HG03139 (cell line): Measurements from ENCODE around the gene CTF1.
"Not testable (repeated sequence)": the region's sequence is repeated elsewhere in the genome, so short reads cannot be mapped to it uniquely, and the experiment has no call there.

ENCODE experiments used
- ATAC-seq: cut with Tn5 transposase; IDR thresholded peaks from one replicate; pipeline ENCODE4 v1.9.1; 2021; ENCODE audit not compliant: unreplicated experiment

The CTF1 gene

DNA sequence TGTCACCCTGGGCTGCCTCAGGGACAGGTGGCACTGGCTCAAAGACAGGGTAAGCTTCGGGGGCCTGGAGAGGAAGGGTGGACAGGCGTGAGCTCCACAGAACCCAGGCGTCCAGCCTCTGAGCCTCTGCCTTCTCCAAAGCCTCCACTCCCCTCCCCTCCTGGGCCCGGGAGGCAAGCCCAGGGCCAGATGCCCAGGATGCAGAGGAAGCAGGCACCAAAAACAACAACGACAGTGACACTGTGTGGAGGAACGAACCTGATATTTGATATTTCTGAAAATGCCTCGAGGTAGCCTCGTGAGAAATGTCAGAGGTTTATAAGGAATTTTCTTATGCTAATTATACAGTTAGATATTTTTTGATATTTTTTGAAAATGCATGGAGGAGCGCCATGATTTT lies 8.5 kb upstream of the CTF1 start:
- no peak for ATAC-seq

DNA sequence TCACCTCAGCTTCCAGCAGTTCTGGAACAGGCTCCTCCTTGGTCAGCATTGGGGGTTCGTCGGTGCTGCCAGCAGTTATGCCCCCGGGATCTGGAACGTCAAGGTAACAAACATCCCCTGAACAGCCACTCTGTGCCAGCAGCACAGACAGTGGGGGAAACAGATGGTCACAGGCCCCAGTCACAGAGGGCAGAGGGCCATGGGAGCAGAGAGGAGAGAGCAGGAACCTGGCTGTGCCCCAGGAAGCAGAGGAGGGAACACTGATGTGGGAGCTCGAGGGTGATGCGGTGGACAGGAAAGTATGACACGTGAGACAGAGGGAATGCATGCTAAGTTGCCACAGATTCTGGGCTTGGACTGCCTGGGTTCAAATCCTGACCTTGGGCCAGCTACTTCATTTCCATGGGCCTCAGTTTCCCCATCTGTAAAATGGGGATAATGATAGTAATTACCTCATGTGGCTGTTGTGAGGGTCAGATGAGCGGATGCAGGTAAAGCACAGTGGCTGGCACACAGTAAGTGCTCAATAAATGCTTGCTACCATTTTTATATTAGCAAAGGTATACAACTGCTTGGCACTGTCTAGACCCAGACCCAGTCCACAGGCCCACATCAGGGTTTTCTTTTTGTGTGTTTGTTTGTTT lies 7.4 kb upstream of the CTF1 start:
- no peak for ATAC-seq

DNA sequence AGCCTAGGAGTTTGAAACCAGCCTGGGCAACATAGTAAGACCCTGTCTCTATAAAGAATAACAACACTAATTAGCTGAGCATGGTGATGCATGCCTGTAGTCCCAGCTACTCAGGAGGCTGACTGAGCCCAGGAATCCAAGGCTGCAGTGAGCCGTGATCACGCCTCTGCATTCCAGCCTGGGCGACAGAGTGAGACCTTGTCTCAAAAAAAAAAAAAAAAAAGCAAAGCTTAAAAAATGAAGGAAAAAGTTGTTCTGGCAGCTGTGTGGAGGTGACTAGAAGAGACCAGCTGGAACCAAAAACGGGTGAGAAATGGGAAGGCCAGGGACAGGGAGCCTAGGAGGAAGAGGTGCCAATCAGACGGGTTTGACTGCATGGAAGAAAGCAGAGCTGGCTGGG lies 6.7 kb upstream of the CTF1 start:
- no peak for ATAC-seq

DNA sequence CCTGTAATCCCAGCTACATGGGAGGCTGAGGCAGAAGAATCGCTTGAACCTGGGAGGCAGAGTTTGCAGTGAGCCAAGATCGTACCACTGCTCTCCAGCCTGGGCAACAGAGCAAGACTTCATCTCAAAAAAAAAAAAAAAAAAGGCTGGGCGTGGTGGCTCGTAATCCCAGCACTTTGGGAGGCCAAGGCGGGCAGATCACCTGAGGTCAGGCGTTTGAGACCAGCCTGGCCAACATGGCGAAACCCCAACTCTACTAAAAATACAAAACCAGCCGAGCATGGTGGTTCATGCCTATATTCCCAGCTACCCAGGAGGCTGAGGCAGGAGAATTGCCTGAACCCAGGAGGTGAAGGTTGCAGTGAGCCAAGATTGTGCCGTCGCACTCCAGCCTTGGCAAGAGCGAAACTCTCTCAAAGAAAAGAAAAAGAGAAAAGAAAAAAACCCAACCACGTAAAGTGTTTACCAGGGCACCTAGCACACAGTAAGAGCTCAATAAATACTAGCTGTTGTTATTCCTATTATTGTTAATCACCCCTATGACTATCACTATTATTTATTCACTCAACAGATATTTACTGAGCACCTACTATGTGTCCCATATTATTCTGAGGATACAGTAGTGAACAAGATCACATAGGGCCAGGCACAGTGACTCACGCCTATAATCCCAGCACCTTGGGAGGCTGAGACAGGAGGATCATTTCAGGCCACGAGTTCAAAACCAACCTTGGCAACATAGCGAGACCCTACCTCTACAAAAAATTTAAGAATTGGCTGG lies 5.2 kb upstream of the CTF1 start:
- ATAC-seq: not testable (repeated sequence)

DNA sequence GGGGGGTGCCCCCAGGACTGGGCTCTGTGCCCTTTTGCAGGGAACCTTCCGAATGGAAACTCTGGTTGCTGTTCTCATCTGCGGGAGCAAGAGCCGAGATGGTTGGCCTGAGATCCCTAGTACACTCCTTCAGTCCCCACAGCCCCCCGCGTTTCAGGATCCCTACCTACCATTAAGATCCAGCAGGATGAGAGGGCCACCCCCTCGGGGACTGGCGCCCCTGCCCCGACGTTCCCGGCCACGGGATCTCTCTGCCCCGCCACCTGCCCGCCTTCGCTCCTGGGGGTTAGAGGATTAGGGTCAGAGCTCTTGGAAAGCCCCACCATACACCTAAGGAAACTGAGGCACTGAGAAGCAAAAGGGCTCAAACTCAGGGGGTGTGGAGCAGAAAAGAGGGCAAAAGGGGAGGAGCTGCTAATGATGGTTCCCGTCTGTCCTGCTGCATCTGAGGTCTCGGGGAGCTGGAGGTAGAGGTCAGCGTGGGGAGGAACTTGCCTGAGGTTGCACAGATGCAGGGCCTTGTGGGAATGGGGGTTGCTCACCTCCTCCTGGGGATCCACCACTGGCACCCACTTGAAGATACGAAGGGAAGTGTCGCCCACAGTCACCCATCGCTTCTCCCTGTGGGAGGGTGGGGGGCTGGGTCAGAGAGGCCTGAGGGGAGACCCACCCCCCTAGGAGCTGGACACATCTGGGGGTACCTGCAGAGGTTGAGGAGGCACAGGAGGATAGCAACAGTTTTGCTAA lies 3.6 kb upstream of the CTF1 start:
- no peak for ATAC-seq

DNA sequence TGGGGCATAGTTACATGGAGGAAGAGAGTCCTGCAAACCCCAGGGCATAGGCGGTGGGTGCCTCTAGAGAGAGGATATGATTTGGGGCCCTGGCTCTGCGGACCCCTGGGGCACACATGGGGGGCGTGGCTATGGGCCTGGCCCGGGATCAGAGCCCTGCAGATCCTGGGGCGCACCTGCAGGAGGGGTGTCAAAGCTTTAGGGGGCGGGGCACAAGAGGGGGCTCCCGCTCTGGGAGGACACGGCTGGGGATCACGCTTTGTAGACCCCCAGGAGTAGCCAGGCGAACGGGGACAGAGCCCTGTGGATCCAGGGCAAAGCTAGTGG lies 3.0 kb upstream of the CTF1 start:
- ATAC-seq: no peak

DNA sequence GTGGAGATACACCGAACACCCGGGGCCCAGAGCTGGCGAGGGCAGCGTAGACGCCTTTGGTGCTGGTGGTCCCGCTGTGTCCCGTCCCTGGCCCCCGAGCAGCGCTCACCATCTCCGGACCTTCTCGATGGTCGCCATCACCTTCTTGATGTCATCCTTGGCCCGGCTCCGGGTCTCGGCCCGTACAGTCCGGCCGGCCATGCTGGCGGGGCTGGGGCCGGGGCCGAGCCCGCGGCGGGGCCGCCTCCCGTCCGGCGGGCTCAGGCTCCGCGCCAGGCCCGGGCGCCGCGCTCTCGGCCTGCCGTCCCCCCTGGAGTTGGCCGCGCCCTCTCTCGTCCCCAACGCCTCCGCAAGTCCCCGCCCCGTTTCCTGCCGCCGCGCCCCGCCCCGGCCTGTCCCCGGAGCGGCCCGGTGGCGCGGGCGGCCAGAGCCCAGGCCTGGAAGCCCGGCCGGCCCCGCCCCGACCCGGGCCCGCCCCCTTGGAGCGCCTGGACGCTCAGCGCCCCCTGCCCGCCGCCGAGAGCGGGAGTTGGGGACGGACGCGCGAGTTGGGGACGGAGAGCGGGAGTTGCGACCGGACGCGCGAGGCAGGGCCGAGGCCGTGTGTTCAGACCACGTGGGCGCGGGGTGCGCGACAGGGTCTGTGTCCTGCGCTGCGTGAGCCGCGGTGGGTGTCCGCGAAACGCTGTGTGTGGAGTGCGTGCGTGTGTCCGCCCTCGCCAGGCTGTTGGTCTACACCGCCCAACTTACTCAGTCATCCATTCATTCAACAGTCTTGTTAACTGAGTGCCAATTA lies 2.5 kb upstream of the CTF1 start, which contains the start of gene BCL7C:
BCL7C (minus strand) TSS at position 334 of the 796 bp plus-strand sequence; CDS start at position 201, 133 bp downstream.
- peak; percentile 67 for ATAC-seq

DNA sequence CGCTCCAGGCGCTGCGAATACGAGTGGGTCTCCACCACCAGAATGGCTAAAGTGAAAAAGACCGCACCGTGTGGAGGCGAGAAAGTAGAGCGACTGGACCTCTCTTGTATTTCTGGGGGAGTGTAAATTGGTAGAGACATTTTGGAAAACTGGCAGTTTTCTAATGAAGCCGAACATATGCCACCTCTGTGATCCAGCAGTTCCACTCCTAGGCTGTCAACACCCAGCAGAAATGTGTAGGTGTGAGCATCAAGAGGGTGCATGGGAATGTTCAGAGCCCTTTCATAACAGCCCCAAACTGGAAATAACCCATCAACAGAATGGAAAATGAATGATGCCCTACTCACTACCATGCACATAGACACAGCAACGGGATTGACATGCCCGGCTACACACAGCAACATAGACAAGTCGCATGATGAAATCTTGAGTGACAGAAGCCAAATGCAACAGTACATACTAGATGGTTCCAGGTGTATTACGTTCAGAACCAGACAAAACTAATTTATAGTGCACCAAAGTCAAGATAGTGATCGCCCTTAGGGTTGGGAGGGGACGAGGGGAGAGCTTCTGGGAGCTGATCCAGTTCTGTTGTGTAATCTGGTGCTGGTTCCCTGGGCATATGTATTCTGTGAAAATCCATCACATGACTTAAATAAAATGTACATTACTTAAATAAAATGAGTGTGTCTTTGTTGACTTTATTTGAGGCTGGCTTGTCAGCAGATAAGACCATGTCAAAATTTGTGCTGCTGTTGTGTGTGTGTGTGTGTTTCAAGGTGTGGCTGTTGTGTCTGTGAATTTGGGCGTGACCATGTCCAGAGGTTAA lies 1.7 kb upstream of the CTF1 start:
- ATAC-seq: no peak

DNA sequence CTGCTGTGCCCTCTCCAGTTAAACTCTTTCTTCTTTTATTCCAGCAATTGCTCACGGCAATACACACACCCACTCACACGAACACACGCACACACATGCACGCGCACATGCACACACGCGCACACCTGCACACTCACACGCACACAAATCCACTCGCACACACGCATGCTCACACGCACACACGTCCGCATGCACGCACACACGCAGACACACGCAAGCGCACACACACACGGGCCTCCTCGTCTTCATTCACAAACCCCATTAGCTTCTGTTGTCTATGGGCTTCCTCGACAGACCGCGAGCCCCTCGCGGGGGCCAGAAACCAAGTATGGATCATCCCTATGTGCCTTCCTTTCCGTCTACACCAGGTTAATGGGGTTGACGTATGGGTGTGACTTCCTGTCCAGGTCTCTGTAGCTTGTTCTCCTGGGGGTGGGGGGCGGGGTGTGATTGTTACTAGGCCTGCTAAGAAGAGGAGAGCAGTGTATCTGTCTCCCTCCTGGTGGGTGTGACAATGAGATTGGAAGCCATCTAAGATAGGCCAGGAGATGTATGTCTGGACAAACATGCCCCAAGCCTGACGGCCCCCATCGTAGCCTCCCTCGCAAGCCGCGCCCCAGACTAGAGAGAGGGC lies 670 bp upstream of the CTF1 start:
- no peak for ATAC-seq

DNA sequence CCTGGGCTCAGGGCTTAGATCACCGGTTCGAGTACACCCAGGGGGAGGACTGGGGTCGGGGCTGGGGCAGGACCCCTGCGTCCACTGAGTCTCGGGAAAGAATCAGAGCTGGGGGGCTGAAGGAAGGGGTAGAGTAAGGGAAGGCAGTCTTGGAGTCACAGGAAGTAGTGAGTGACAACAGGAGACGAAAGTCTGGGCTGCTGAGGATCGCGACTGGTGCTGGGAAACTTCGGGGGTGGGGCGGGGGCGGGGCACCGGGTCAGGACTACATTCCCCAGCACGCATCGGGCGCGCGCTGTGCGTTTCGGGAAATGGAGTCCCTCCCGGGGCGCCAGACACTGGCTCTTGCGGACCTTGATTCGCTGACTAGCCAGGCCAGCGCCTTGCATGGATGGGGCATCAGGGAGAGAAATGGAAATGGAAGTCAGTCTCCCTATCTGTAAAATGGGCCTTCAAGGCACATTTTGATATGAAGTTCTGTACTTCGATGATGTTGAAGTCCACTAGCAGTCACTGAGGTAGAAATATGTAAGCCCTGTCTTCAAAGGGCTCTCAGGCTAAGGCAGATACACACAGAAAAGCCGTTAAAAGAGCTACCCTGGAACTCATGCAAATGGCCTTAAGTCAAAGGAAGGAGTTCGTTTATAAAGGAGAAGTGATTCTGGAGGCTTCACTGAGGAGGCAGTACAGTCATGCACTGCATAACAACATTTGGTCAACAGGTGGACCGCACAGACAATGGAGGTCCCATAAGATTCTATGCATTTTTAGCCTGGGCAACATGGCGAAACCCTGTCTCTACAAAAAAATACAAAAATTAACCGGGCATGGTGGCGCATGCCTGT lies 697 bp downstream of the CTF1 start:
- ATAC-seq: peak; percentile 33

DNA sequence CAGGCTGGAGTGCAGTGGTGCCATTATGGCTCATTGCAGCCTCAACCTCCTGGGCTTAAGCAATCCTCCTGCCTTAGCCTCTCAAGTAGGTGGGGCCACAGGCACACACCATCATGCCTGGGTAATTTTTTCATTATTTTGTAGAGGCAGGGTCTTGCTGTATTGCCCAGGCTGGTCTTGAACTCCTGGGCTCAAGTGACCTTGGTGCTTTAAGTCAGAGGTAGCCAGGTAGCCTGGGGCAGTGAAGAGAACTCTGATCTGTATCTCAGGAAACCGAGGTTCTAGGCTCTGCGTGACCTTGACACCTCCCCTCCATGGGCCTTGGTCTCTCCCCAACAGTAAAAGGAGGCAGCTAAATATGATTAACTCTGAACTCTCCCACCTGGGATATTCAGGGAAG lies 3.4 kb downstream of the CTF1 start:
- no peak for ATAC-seq

DNA sequence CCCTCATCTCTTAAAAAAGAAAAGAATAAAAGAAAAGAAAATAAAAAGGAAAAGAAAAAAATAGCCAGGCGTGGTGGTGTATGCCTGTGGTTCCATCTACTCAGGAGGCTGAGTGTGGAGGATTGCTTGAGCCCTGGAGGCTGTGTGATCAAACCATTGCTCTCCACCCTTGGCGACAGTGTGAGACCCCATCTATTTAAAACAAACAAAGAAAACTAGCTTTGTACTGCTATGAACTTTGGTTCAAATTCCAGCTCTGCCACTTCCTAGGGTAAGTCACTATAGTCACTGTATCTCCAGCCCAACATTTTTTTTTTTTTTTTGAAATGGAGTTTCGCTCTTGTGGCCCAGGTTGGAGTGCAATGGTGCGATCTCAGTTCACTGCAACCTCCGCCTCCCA lies 4.2 kb downstream of the CTF1 start:
- no peak for ATAC-seq

DNA sequence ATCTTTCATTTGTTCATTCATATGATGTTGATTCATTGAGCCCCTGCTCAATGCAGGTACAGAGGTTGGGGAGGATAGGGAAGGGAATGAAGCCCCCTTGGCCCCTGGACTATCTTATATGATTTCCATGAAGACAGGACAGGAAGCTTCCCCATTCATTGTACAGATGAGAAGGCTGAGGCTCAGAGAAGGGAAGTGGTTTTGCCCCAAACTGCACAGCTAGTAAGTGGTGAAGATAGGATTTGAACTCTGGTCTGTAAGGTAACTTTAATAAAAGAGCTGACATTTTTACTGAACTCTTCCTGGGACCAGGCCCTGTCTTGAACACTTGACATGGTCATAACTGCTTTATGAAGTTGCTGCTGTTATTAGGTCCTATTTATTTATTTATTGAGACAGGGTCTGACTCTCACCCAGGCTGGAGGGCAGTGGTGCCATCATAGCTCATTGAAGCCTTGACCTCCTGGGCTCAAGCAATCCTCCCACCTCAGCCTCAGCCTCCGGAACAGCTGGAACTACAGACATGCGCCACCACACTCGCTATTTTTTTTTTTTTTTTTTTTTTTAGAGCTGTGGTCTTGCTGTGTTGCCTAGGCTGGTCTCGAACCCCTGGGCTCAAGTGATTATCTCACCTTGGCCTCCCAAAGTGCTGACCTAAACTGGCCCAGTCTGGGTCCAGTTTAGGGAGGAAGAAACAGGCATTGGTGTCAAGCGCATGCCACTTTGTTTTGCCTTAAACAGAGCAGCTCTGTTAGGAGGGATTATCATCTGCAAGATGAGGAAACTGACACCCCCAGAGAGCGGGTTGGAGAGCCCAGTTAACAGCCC lies 5.0 kb downstream of the CTF1 start:
- ATAC-seq: no peak

DNA sequence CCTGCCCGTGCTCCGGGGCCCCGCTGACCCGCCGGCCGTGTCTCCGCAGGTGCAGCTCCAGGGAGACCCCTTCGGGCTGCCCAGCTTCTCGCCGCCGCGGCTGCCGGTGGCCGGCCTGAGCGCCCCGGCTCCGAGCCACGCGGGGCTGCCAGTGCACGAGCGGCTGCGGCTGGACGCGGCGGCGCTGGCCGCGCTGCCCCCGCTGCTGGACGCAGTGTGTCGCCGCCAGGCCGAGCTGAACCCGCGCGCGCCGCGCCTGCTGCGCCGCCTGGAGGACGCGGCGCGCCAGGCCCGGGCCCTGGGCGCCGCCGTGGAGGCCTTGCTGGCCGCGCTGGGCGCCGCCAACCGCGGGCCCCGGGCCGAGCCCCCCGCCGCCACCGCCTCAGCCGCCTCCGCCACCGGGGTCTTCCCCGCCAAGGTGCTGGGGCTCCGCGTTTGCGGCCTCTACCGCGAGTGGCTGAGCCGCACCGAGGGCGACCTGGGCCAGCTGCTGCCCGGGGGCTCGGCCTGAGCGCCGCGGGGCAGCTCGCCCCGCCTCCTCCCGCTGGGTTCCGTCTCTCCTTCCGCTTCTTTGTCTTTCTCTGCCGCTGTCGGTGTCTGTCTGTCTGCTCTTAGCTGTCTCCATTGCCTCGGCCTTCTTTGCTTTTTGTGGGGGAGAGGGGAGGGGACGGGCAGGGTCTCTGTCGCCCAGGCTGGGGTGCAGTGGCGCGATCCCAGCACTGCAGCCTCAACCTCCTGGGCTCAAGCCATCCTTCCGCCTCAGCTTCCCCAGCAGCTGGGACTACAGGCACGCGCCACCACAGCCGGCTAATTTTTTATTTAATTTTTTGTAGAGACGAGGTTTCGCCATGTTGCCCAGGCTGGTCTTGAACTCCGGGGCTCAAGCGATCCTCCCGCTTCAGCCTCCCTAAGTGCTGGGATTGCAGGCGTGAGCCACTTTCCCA lies 5.9 kb downstream of the CTF1 start:
- no peak for ATAC-seq

DNA sequence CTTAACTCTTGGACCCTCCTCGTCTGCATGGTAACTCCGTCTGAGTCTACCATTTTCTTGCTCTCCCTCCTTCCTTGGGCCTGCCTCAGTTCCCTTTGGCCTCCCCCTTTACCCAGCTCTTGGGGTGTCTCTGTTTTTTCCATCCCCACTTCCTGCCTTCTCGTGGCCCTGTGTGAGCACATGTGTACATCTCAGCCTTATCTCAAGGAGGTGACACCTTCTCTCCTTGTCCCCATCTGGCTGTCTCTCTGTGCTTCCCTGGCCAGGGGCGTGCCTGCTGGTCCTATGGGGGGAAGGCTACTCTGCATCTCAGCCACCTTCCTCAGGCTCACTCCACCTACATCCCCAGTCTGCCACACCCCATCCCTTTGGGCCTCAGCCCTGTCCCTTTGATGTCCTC lies 6.6 kb downstream of the CTF1 start:
- no peak for ATAC-seq

DNA sequence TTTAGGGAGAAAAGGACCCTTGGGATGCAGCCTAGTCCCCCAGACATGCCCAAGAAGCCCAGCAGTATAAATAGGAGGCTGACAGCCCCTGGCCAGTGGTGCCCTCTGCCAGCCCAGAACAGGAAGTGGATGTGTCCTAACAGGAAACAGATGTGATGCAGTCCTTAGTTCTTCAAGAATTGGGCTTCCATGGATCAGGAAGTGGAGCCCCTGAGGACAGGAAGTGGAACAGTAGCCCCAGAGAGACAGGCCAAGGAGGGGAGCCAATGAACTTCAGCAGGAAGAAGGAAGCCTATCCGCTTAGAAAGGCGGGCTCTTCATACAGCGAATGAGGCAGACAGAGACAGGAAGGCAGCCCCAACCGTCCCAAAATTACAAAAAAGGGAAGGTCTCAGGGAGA lies 7.2 kb downstream of the CTF1 start:
- no peak for ATAC-seq

DNA sequence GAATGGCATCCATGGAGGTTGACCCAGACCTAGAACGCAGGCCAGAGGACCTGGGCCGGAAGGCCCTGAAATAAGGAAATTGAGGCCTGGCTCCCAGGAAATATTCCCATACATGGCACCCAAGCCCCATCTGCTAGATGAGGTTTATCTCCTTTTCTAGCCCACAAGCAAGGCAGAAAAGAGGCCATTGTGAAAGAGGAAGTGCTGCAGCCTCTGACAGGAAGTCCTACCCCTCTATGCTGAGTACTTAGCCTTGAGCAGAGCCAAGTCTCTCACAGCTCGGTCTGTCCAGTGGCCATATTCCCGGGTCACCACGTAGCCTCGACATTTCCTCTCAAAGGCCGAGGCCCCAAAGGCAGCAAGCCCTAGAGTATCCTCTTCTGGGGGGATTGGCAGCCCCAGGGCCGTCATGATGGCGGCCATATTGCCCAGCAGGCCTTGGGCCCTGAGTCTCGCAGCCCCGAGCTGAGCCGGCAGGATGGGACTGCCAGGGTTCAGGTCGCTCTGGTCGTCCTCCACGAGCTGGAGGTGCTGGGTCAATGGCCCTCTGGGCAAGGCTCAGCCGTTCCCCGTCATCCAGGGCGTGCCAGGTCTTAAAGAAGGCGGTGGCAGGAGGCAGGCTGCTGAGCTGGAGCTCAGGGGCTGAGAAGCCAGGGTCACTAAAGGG lies 7.8 kb downstream of the CTF1 start:
- no peak for ATAC-seq
